GM12873 (cell line): ENCODE results near the gene MYOZ1.

Source experiments
- CTCF ChIP-seq: IDR thresholded peaks from 2 replicates; pipeline ENCODE4 v1.5.1; 2012; ENCODE audit warnings: low read depth, mild to moderate bottlenecking, moderate library complexity, low read length, control low read depth; ENCODE audit not compliant: insufficient read depth; ENCODE audit errors: missing control alignments

MYOZ1 gene

GRCh38 chr10:73627300-73627699, 14.0 kb downstream of the MYOZ1 start:
- TF ChIP-seq CTCF: no peak

GRCh38 chr10:73625884-73626752, 15.2 kb downstream of the MYOZ1 start:
- no peak for TF ChIP-seq CTCF

GRCh38 chr10:73625004-73625883, 16.0 kb downstream of the MYOZ1 start:
- TF ChIP-seq CTCF: no peak

GRCh38 chr10:73623056-73623455, 18.2 kb downstream of the MYOZ1 start:
- no peak for TF ChIP-seq CTCF

- TF ChIP-seq CTCF: no peak
Measured at GRCh38 chr10:73614720-73615119, 26.6 kb downstream of the MYOZ1 start.

- TF ChIP-seq CTCF: no peak
Measured at GRCh38 chr10:73609116-73609515, 32.2 kb downstream of the MYOZ1 start.

GRCh38 chr10:73601486-73601921, 39.8 kb downstream of the MYOZ1 start:
- TF ChIP-seq CTCF: no peak
